Astrocyte of the hippocampus (primary cell): ENCODE data around the gene TMUB1.

Experiments used
- DNase-seq: peaks from one replicate; pipeline ENCODE4 v3.0.0; 2011; ENCODE audit warnings: low read depth, low spot score

The TMUB1 gene

GRCh38 chr7:151085691-151086620 lies 2.7 kb upstream of the TMUB1 start, which contains the start of gene AGAP3:
Gene AGAP3 (plus strand): TSS chr7:151086475. CDS start chr7:151086742, 267 bp downstream.
- DNase-seq, result peak; percentile 88

- no peak for DNase-seq
Observed at GRCh38 chr7:151085329-151085690, 2.0 kb upstream of the TMUB1 start.

GRCh38 chr7:151083824-151084160 lies 499 bp upstream of the TMUB1 start:
- no peak for DNase-seq

GRCh38 chr7:151082141-151083070 lies 887 bp downstream of the TMUB1 start:
- no peak for DNase-seq

- peak; percentile 50 for DNase-seq
Observed at GRCh38 chr7:151081170-151082101, 1.9 kb downstream of the TMUB1 start.

GRCh38 chr7:151080522-151081169 lies 2.6 kb downstream of the TMUB1 start, which contains the start of gene FASTK:
Gene FASTK (minus strand): TSS chr7:151080809. CDS start chr7:151080766, 43 bp downstream.
- DNase-seq, result peak; percentile 97

- DNase-seq, result peak; percentile 52
Observed at GRCh38 chr7:151080067-151080521, 3.2 kb downstream of the TMUB1 start.

- no peak for DNase-seq
Observed at GRCh38 chr7:151079199-151079910, 3.9 kb downstream of the TMUB1 start.

- DNase-seq, result no peak
Observed at GRCh38 chr7:151078233-151079040, 4.9 kb downstream of the TMUB1 start.

GRCh38 chr7:151077705-151078232 lies 5.5 kb downstream of the TMUB1 start:
- no peak for DNase-seq

GRCh38 chr7:151076863-151077704 lies 6.2 kb downstream of the TMUB1 start:
- DNase-seq, result peak; percentile 46

GRCh38 chr7:151075978-151076426 lies 7.3 kb downstream of the TMUB1 start:
- DNase-seq, result no peak

- no peak for DNase-seq
Observed at GRCh38 chr7:151075662-151075971, 7.7 kb downstream of the TMUB1 start.

- no peak for DNase-seq
Observed at GRCh38 chr7:151074817-151075661, 8.3 kb downstream of the TMUB1 start.

- no peak for DNase-seq
Observed at GRCh38 chr7:151073990-151074389, 9.3 kb downstream of the TMUB1 start.

- DNase-seq, result no peak
Observed at GRCh38 chr7:151071032-151071866, 12.0 kb downstream of the TMUB1 start.
